ENCODE results near the gene ASCC1.

GRCh38 chr10:72073708-72074573, 142.1 kb downstream of the ASCC1 start:
- TF ChIP-seq, protein P1, sequence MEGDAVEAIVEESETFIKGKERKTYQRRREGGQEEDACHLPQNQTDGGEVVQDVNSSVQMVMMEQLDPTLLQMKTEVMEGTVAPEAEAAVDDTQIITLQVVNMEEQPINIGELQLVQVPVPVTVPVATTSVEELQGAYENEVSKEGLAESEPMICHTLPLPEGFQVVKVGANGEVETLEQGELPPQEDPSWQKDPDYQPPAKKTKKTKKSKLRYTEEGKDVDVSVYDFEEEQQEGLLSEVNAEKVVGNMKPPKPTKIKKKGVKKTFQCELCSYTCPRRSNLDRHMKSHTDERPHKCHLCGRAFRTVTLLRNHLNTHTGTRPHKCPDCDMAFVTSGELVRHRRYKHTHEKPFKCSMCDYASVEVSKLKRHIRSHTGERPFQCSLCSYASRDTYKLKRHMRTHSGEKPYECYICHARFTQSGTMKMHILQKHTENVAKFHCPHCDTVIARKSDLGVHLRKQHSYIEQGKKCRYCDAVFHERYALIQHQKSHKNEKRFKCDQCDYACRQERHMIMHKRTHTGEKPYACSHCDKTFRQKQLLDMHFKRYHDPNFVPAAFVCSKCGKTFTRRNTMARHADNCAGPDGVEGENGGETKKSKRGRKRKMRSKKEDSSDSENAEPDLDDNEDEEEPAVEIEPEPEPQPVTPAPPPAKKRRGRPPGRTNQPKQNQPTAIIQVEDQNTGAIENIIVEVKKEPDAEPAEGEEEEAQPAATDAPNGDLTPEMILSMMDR (IDR thresholded peaks at IDR 0.05; ENCODE audit: low read length) = no peak
- no peak for TF ChIP-seq EZH2 (optimal IDR thresholded peaks at IDR 0.05; ENCODE audit: low read depth, low read length)
- TF ChIP-seq EZH2phosphoT487 (IDR thresholded peaks at IDR 0.05; ENCODE audit: low read length) = no peak
